ENCODE results near the gene MRPS27. TPM values are rescaled to one million over a fixed set of nuclear protein-coding genes. Genes with fewer than 3 reads are reported as not detected.

MRPS27 gene
- total and polyA plus RNA-seq, 9 donors = 33.4 to 108 (median 57.9) TPM

GRCh38 chr5:72352616-72353015 is 32.6 kb upstream of the MRPS27 start:
- Histone ChIP-seq H3K4me3 (no peak overlapping the region), H3K4me1 (ENCODE audit: insufficient read depth) (no peaks in the 10 kb centered on the region), H3K9me3 (no peaks in the 10 kb centered on the region), H3K27ac (no peak overlapping the region), H3K36me3 (no peaks in the 10 kb centered on the region), H3K27me3 (no peaks in the 10 kb centered on the region)
- no peak for DNase-seq
- intact Hi-C loops (cut with DNase I) = no loop called here
- 93 to 97% (median 96%) methylated on average over 1 of the region's 1 CpG for WGBS, 3 donors
- TF ChIP-seq EP300 (IDR thresholded peaks at IDR 0.05) (no peak), POLR2A (IDR thresholded peaks at IDR 0.05) (no peak)
- TF ChIP-seq, protein P1, sequence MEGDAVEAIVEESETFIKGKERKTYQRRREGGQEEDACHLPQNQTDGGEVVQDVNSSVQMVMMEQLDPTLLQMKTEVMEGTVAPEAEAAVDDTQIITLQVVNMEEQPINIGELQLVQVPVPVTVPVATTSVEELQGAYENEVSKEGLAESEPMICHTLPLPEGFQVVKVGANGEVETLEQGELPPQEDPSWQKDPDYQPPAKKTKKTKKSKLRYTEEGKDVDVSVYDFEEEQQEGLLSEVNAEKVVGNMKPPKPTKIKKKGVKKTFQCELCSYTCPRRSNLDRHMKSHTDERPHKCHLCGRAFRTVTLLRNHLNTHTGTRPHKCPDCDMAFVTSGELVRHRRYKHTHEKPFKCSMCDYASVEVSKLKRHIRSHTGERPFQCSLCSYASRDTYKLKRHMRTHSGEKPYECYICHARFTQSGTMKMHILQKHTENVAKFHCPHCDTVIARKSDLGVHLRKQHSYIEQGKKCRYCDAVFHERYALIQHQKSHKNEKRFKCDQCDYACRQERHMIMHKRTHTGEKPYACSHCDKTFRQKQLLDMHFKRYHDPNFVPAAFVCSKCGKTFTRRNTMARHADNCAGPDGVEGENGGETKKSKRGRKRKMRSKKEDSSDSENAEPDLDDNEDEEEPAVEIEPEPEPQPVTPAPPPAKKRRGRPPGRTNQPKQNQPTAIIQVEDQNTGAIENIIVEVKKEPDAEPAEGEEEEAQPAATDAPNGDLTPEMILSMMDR (IDR thresholded peaks at IDR 0.05) = no peak

- intact Hi-C loops (cut with DNase I) = no loop called here
- DNase-seq = no peak
- Histone ChIP-seq H3K9me3 (no peaks in the 10 kb centered on the region), H3K4me1 (ENCODE audit: insufficient read depth) (no peaks in the 10 kb centered on the region), H3K4me3 (no peak overlapping the region), H3K27me3 (no peaks in the 10 kb centered on the region), H3K36me3 (no peaks in the 10 kb centered on the region), H3K27ac (no peak overlapping the region)
- 90 to 98% (median 92%) methylated on average over 2 of the region's 2 CpGs for WGBS, 3 donors
- TF ChIP-seq, protein P1 (IDR thresholded peaks at IDR 0.05) = no peak
- TF ChIP-seq POLR2A (IDR thresholded peaks at IDR 0.05) (no peak), EP300 (IDR thresholded peaks at IDR 0.05) (no peak)
Measured at GRCh38 chr5:72351376-72351775, 31.3 kb upstream of the MRPS27 start.

DNA sequence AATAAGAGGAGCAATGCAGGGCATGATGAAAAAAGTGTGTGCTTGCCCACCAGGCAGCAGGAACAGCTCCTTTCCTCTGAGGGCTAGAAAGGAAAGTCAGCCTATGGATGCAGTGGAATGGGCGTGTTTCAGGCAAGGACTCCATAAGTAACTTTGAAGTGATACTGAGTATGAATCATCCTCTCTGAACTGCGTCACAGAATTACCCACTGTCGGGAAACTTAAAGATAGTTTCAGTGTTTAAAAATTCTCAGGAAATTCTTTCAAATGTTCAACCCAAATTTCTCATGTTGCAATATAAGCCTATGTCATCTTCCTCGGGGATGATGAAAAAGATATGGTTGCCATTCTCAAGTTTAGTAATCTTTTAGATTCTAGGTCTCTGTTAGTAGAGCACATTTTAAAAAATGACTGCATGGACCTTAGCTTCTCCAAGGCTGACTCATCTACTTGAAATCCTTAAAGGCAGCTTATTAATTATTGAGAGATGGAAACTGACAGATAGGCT is 27.8 kb upstream of the MRPS27 start:
- Histone ChIP-seq H3K27me3 (no peaks in the 10 kb centered on the region), H3K36me3 (no peaks in the 10 kb centered on the region), H3K4me3 (no peak overlapping the region), H3K27ac (no peak overlapping the region), H3K9me3 (no peaks in the 10 kb centered on the region), H3K4me1 (ENCODE audit: insufficient read depth) (no peaks in the 10 kb centered on the region)
- no peak for DNase-seq
- intact Hi-C loops (cut with DNase I) = no loop called here
- WGBS, 3 donors = 78 to 93% (median 87%) methylated on average over 4 of the region's 4 CpGs
- TF ChIP-seq EP300 (IDR thresholded peaks at IDR 0.05) (no peak), POLR2A (IDR thresholded peaks at IDR 0.05) (no peak)
- TF ChIP-seq, protein P1 (IDR thresholded peaks at IDR 0.05) = no peak

DNA sequence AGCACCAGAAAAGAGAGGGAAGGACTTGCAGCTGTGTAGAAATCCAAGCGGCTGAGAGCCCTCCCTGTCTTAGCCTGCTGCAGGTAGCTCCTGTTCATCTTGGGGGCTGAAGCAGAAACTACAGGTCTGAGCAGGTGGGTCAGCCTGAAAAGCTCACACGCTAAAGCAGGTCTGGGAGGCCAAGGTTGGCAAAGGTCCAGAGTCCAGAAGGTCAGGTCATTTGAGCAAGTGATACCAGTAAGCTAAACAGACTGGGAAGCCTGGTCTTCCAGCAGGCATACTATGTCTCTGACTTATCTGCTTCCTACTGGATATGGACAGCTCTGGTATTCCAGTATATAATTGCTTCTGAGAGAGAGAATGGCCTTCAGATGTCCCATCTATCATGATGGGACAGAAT is 26.4 kb upstream of the MRPS27 start:
- H3K36me3 ChIP-seq = no peaks in the 10 kb centered on the region
- WGBS, 3 donors = 86 to 92% (median 88%) methylated on average over 2 of the region's 2 CpGs
- H3K4me1 ChIP-seq (ENCODE audit: insufficient read depth) = no peaks in the 10 kb centered on the region
- TF ChIP-seq POLR2A (IDR thresholded peaks at IDR 0.05) (no peak), EP300 (IDR thresholded peaks at IDR 0.05) (no peak)
- TF ChIP-seq, protein P1 (IDR thresholded peaks at IDR 0.05) = no peak
- no peak for DNase-seq
- no peaks in the 10 kb centered on the region for H3K27me3 ChIP-seq
- no peak overlapping the region for H3K27ac ChIP-seq
- no peak overlapping the region for H3K4me3 ChIP-seq
- no peaks in the 10 kb centered on the region for H3K9me3 ChIP-seq
- intact Hi-C loops (cut with DNase I) = no loop called here
